GM19035 (cell line): ENCODE measurements around the gene SERPINE1.
"Not testable (repeated sequence)": the region's sequence is repeated elsewhere in the genome, so short reads cannot be mapped to it uniquely, and the experiment has no call there.

Source experiments
- ATAC-seq: cut with Tn5 transposase; IDR thresholded peaks from one replicate; pipeline ENCODE4 v1.9.1; 2021; ENCODE audit not compliant: unreplicated experiment

SERPINE1 gene

DNA sequence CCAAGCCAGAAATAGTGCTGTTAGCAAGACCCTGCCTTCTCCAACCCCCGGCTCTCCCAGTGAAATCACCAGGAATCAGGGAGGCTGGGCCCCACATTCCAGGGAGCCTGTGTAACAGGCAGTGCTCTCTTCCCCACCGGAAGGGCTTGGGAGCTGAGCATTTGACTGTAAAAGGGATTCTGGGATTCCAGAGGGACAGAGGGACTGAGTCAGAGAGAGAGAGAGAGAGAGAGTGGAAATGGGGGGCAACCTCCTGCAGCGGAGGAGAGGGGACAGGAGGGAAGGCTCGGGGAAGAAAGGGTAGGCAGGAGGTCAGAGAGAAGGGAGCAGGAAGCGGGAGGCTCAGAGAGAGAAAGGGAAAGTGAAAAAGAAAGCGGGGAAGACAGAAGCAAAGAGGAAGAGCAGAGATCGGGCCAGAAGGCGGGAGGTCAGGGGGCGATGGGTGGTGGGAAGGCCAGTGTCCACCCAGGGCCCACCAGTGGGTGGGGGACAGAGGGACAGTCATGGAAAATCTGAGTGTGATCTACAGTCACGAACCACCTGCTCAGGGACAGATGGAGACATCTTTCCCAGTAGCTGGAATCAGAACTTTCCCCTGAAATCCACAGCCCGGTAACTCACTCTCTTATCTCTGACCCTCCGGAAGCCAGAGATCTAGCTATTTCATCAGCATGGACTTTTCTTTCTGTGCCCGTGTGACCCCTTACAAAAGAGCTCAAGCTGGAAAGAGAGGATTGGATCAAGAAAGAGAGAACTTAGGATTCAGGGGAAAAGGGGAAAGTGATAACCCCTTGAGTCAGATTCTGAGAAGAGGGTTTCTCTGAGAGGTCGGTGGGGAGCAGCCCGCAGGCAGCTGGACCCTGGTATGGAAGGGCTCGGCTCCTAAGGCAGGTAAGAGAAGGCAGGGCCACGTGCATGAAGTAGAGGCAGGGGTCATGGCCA lies 4.6 kb upstream of the SERPINE1 start:
- ATAC-seq = no peak

GRCh38 chr7:101122933-101123702 lies 3.8 kb upstream of the SERPINE1 start:
- no peak for ATAC-seq

DNA sequence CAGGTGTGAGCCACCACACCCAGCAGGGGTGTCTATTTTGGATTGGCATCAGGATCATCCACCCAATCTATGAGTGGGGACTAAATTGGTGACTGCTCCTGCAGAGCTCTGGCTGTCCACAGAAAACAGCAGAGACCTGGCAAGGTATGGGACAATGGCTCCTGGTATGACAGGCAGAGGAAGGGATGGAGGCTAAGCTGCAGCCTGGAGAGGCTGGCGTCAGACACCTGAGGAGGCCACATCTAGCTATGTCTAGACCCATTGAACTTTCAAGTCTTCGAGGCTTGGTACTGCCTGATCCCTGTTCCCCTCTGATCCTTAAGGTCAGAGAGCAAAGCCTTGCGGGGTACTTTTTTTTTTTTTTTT lies 3.2 kb upstream of the SERPINE1 start:
- ATAC-seq = no peak

- no peak for ATAC-seq
Observed at GRCh38 chr7:101124376-101125056, 2.4 kb upstream of the SERPINE1 start.

- ATAC-seq = no peak
Observed at GRCh38 chr7:101125989-101126650, 784 bp upstream of the SERPINE1 start.

DNA sequence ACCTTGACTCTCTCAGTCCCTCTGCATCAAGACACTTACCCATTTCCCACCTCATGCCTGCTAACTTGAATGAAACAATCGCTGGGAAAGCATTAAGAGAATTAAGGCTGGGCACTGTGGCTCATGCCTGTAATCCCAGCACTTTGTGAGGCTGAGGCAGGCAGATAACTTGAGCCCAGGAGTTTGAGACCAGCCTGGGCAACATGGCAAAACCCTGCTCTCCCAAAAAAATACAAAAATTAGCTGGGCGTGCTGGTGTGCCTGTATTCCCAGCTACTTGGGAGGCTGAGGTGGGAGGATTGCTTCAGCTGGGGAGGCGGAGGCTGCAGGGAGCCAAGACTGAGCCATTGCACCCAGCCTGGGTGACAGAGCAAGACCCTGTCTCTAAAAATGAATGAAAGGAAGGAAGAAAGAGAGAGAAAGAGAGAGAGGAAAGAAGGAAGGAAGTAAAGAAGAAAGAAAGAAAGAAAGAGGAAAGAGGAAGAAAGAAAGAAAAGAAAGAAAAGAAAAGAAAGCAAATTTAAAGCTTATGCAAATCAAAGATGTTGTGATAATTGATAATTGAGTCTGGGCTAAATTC lies 646 bp downstream of the SERPINE1 start:
- ATAC-seq = no peak

GRCh38 chr7:101128040-101128834 lies 1.3 kb downstream of the SERPINE1 start:
- ATAC-seq = no peak

GRCh38 chr7:101129603-101130117 lies 2.8 kb downstream of the SERPINE1 start:
- ATAC-seq = no peak

GRCh38 chr7:101132626-101133600 lies 6.0 kb downstream of the SERPINE1 start:
- not testable (repeated sequence) for ATAC-seq

DNA sequence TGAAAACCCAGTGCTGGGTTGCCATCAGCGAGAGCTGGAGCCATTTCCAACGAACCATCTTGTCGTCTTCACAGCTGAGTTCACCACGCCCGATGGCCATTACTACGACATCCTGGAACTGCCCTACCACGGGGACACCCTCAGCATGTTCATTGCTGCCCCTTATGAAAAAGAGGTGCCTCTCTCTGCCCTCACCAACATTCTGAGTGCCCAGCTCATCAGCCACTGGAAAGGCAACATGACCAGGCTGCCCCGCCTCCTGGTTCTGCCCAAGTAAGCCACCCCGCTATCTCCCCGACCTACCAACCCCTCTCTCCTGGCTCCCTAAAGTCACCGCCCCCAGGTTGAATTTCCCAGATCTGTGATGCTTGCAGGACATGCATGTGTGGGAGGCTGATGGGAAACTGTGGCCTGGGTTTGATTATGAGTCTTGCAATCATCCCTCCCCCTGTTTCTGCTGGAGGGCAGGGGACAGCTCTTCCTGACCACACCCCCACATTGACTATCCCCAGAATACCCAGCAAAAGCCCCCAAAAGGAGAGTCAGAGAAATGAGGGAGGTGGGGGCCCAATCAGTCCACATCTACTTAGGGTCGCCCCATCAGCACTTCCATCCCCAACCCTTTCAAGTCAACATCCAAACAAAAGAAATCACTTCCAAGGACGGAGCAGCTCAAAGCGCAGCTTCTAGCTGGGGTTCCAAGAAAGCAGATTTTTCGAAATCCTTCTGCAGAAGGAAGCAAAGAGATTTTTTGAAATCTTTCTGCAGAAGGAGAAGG lies 6.9 kb downstream of the SERPINE1 start:
- ATAC-seq = no peak

DNA sequence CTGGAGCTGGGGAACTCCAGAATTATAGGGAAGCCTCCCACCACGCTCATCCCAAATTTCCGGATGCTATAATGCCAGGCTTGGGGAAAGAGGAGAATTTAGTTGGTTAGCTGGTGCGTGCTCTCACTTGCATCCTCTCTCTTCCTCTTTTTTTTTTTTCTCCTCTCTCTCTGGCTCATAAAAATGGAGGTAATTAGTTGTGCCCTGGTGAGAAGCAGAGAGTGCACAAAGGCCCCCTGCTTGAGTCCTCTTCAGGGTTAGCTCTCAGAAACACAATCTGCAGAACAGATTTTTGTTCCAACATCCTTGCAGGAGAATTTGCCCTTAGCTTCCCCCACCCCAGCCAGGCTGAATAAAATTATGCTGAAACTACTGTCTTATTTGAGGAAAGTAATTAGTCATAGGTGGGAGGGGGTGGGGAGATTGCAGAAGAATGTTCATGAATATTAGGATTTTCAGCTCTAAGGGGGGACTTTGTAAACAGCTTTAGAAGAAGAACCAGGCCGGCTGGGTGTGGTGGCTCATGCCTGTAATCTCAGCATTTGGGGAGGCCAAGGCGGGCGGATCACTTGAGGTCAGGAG lies 7.6 kb downstream of the SERPINE1 start:
- no peak for ATAC-seq

DNA sequence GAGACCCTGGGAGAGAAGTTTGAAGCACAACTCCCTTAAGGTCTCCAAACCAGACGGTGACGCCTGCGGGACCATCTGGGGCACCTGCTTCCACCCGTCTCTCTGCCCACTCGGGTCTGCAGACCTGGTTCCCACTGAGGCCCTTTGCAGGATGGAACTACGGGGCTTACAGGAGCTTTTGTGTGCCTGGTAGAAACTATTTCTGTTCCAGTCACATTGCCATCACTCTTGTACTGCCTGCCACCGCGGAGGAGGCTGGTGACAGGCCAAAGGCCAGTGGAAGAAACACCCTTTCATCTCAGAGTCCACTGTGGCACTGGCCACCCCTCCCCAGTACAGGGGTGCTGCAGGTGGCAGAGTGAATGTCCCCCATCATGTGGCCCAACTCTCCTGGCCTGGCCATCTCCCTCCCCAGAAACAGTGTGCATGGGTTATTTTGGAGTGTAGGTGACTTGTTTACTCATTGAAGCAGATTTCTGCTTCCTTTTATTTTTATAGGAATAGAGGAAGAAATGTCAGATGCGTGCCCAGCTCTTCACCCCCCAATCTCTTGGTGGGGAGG lies 10.8 kb downstream of the SERPINE1 start:
- no peak for ATAC-seq

- peak; percentile 80 for ATAC-seq
Observed at GRCh38 chr7:101138213-101138870, 11.4 kb downstream of the SERPINE1 start.

- ATAC-seq = no peak
Observed at GRCh38 chr7:101140339-101140699, 13.4 kb downstream of the SERPINE1 start.

- ATAC-seq = no peak
Observed at GRCh38 chr7:101140746-101141382, 14.0 kb downstream of the SERPINE1 start.
